ENCODE measurements around the gene SLMAP. TPM values are rescaled to one million over a fixed set of nuclear protein-coding genes. Genes with fewer than 3 reads are reported as not detected.

SLMAP gene
- total RNA-seq, 1 donor from 2014 or later, result 152 TPM

DNA sequence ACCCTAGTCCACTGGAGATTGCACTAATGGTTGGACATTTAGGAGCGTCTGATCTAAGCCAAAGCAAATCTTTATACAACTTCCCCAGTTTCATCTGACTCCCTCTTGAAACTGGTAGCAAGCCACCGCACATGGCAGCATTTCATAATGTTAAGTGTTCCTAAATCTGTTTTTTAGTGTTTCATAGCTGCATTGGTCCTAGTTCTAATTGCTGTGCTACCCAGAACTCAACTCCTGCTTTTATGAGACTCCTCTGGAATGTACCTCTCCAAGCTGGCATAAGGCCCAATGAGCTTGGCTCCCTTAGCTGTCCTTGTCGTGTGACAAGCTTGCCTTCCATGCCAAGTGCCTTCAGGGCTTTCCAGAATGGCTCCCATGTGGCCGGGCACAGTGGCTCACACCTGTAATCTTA is 186.8 kb downstream of the SLMAP start:
- peak; percentile 51 for DNase-seq (ENCODE audit: low spot score)

- DNase-seq (ENCODE audit: low spot score), result no peak
Measured at GRCh38 chr3:57943525-57944495, 187.7 kb downstream of the SLMAP start.

- no peak for DNase-seq (ENCODE audit: low spot score)
Measured at GRCh38 chr3:57946970-57947381, 190.9 kb downstream of the SLMAP start.

DNA sequence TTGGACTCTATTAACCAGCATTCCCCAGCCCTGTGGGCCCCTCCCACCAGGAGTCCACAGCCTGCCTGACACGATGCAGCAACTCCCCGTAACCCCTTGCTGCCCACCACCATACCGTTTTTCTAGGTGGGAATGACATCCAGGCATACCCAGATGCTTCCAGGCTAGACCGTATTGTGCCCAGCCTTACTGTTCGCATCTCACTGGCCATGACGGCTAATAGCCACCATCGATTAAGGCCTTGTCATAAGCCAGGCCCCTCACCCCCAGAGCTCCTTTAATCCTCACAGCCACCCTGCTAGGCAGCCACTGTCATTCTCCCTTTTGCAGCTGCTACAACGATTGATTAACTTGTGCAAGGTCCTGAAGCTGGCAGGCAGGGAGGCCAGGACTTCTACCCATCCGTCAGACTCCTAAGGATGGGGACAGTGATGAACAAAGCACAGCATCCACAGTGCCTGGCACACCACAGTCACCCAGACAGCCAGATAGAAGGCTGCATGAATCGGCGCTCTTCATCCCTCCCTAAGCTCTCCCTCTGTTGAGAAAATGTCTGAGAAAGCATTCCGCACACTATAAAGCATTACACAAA is 192.1 kb downstream of the SLMAP start:
- no peak for DNase-seq (ENCODE audit: low spot score)

DNA sequence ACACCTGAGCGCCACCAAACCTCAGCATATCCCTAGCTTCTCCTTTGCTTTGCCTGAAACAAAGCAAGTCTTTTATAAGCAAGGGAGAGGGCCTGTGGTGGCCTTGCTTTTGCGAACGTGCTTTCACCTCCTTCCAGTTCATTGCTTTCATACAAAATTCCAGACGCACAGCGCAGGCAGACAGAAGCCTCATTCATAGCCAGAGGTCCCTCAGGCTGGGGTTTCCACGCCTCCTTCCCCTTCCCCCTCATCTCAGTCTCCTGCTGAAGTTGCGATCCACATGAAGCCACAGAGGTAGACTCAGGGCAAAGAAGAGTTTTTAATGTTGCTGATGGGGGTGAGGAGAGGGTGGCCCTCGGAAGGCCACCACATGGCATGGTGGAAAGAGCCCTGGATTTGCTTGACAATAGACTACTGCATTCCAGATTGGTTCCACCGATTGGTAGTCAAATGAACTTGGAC is 192.7 kb downstream of the SLMAP start:
- no peak for DNase-seq (ENCODE audit: low spot score)

- DNase-seq (ENCODE audit: low spot score), result no peak
Measured at GRCh38 chr3:57949344-57949743, 193.2 kb downstream of the SLMAP start.

- DNase-seq (ENCODE audit: low spot score), result peak; percentile 44
Measured at GRCh38 chr3:57949785-57950615, 193.9 kb downstream of the SLMAP start.

DNA sequence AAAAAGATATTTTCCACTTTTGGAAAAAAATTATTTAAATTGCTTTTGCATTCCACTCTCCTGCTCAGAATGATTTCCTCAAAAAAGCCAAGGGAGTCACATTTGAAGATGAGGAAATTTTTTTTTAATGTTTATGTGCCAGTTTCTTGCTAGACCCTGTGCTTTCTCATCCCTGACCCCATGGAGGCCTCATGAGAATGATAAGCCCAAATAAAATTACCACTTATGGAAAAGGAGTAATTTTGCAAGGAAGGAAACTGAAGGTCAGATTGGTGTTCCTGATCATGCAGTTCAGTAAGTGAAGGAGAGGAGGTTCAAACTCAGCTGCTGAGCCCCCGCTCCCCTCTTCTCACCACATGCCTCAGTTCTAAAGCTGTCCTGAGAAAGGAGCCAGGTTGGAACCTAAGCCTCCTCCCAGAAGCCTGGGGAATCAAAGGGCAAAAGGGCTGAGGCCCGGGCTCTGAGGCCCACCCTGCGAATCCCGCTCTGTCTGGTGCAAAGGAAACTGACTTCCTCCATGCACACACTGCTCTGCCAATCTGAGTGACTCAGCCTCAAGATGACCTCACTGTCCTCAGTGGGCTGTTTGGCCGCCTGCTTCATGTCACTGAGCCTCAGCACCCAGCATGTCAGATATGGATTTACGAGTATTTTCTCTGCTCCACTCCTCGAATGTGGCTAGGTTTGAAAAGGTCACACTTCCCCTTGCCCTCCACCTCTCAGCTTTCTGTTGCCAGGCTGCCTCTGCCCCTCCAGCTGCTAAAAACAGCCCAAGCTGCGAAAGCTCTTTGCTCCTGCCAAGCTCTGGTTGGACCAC is 195.2 kb downstream of the SLMAP start:
- DNase-seq (ENCODE audit: low spot score), result peak; percentile 73

- peak; percentile 60 for DNase-seq (ENCODE audit: low spot score)
Measured at GRCh38 chr3:57952208-57952631, 196.1 kb downstream of the SLMAP start.

DNA sequence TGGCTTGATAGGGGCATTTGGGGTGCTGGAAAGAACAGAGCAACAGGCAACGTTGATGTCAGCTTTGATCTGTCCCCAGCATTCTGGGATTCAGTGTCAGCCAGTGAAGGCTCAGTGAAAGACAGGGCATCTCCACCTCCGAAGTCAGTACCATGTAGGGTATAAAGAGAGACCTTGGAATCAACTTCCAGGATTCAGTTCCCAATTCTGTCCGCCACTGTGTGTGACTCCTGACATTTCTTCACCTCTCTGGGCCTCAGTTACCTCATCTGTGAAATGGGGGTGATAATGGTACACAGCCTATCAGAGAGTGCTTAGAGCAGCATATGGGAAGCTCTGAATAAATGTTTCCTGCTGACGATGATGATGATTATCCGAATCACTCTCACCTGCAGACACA is 196.5 kb downstream of the SLMAP start:
- no peak for DNase-seq (ENCODE audit: low spot score)

DNA sequence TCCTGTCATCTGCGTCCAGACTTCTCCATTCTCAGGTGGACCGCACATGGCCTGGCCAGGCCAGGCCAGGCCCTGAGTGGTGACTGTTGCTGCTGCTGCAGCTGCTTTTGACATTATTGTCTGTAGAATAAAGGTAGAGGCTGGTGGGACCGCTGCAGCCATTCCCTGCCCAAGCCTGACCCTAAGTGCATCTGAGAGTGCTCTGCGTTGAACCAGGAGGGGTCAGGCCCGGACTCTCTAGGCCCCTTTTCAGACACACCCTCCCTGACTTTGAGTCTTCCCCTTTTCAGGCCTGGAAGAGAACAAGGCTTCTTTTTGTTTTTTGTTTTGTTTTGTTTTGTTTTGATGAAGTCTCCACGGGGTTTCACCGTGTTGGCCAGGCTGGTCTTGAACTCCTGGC is 197.5 kb downstream of the SLMAP start:
- DNase-seq (ENCODE audit: low spot score), result no peak

DNA sequence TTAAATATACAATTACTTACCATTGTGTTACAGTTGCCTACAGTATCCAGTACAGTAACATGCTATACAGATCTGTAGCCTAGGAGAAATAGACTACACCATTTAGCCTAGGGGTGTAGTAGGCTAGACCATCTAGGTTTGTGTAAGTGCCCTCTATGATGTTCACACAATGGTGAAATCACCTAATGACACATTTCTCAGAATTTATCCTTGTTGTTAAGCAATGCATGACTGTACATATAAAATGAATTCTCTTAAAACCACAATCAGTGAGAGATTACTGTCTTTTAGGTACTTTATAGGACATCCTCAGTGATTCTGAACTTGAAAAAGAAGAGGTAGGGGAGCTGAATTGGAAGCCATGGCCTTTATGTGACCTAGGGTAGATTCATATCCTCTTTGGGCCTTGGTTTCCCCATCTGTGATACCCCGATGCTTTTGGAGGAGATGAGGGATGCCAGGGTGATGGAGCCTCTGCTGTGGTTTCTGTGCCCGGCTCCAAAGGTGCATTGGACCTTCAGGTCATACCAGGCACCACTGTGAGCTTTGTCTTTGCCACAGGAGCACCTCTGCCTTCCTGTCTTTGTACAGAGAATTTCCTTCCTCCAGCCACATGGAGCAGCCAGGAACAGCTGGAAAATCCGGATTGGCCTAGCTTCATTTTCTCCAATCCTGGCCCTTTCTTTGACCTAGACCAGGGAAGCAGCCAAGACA is 200.2 kb downstream of the SLMAP start:
- DNase-seq (ENCODE audit: low spot score), result no peak

- no peak for DNase-seq (ENCODE audit: low spot score)
Measured at GRCh38 chr3:57956833-57957174, 200.7 kb downstream of the SLMAP start.

GRCh38 chr3:57957824-57958223 is 201.7 kb downstream of the SLMAP start:
- DNase-seq (ENCODE audit: low spot score), result no peak

GRCh38 chr3:57958642-57959422 is 202.7 kb downstream of the SLMAP start:
- DNase-seq (ENCODE audit: low spot score), result no peak

DNA sequence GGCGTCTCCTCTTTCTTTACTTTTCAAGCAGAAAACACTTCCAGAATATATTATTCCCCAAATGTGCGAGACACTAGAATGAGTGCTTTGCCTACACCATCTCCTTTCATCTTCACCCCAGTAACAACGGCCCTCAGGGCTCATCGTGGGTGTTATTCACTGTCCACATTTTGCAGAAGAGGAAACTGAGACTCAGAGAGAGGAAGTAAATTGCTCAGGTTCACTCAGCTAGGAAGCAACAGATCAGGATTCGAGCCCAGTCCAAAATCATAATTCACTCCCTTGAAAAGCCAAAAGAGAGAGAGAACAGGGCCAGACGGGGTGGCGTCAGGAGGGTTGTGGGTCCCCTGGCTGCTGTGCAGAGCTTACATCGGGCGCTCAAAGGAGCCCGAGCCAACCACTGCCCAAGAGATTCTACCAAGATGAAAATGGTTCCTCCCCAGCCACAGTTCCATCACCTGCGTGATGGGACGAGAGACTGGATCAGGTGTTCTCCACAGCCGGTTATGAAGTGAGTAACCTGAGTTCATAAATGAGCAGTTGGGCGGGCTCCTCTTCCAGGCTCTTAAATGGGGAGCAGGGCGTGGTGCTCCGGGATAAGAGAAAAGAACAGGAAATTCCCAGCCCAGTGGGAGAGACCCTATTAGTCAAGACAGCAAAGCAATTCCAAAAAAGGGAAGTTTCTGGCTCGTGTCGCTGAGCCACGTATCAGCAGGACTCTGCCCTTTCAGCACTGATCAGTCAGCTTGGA is 203.5 kb downstream of the SLMAP start:
- DNase-seq (ENCODE audit: low spot score), result no peak

GRCh38 chr3:57960174-57960505 is 204.0 kb downstream of the SLMAP start:
- no peak for DNase-seq (ENCODE audit: low spot score)

- no peak for DNase-seq (ENCODE audit: low spot score)
Measured at GRCh38 chr3:57961177-57961827, 205.2 kb downstream of the SLMAP start.

Measured in mucosa of gallbladder (tissue), 1 donor.